Measurements from ENCODE around the gene RASGEF1C.

Gene RASGEF1C

GRCh38 chr5:180100621-180101450, 108.2 kb downstream of the RASGEF1C start:
- peak in 5 of 42 donors; percentile 1 to 31 (median 13) for DNase-seq

DNA sequence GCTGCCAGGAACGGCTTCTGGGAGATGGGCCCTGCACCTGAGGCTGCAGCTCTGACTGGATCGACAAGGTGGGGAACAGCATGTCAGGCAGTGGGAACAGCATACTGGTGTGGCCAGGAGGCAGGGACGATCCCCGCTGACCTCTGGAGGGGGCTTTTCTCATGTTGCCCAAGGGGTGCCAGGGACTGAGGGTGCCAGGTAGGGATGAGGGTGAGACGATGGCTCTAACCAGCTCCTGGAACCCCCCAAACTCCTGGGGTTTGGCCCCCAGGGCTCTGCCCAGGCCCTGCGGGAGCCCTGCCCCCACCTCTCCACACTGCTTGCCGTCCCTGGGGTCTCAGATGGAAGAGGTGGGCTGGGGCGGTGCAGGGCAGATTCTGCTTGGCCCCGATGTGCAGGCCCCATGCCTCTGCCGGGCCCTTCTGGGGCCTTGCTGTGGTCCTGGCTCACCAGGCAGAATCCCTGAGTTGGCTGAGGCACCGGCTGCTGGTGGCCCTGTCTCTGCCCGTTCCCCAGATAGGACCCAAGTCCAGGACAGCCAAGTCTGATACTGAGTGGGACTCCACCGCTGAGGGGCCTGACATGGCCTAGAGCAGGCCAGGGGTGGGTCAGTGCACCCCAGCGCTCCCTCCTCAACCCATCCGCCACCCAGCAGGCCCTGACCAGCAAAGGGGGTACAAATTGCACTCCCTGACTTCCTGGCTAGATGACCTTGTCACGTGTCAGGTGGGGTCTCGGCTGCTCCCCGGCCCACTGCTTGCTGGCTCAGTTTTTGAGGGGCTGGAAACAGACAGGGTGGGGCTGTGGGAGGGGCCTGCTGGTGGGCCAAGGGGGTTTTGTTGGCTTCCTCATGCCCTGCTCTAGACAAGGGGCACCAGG, 109.0 kb downstream of the RASGEF1C start:
- intact Hi-C loops (cut with DNase I) = no loop called here
- peak in 7 of 42 donors; percentile 0 to 23 (median 17) for DNase-seq

More at GRCh38 chr5:180100621-180101450, 108.2 kb downstream of the RASGEF1C start:
- intact Hi-C loops (cut with DNase I) = no loop called here

DNA sequence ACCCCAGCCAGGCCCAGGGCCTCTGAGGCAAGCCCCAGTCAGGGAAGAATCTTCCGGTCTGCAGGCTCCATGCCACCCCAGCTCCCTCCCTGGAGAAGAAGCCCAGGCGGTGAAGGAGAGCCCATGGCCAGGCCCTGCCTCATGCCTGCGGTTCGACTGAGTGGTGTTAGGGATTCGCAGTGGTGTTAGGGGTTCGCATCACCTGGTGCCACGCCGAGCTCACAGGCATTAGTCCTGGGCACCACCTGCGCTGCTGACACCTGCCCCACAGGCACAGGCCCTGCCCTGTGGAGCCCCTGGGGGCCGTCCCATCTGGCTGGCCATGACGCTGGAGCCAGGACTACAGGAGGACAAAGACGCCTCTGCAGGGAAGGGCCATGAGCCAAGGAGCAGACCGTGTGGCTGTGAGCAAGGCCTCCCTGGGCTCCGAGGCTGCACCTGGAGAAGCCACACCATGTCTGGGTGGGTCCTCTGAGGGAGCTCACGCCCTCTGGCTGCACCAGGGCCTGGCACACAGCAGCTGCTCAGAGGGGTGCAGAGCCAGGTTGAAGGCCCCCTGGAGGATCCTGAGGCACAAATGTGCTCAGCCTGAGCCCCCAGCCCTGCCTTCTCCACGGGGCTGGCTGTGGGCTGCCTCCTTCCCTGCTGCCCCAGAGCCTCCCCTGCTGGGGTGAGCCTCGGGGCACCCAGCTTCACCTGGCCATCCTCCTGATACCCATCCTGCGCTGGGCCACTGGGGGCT, 109.8 kb downstream of the RASGEF1C start:
- intact Hi-C loops (cut with DNase I) = no loop called here
- DNase-seq = peak in 5 of 42 donors; percentile 9 to 33 (median 14)

DNA sequence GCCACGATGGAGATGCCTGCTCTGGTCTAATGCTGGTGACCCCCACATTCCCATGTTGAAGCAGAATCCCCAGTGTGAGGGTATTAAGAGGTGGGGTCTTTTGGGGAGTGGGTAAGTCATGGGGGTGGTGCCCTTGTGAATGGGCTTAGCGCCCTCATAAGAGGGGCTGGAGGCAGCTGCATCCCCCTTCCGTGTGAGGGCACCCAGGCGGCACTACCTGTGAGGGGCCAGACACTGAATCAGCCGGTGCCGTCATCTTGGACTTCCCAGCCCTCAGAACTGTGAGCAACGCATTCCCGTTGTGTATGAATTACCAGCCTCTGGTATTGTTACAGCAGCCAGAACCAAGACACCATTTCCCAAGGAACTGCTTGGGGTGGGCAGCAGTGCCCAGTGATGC, 110.5 kb downstream of the RASGEF1C start:
- DNase-seq = peak in 3 of 42 donors; percentile 3 to 15 (median 13)
- intact Hi-C loops (cut with DNase I) = no loop called here

- peak in 4 of 42 donors; percentile 2 to 36 (median 16) for DNase-seq
- intact Hi-C loops (cut with DNase I) = no loop called here
These were observed 111.1 kb downstream of the RASGEF1C start for GRCh38 chr5:180097926-180098325.

DNA sequence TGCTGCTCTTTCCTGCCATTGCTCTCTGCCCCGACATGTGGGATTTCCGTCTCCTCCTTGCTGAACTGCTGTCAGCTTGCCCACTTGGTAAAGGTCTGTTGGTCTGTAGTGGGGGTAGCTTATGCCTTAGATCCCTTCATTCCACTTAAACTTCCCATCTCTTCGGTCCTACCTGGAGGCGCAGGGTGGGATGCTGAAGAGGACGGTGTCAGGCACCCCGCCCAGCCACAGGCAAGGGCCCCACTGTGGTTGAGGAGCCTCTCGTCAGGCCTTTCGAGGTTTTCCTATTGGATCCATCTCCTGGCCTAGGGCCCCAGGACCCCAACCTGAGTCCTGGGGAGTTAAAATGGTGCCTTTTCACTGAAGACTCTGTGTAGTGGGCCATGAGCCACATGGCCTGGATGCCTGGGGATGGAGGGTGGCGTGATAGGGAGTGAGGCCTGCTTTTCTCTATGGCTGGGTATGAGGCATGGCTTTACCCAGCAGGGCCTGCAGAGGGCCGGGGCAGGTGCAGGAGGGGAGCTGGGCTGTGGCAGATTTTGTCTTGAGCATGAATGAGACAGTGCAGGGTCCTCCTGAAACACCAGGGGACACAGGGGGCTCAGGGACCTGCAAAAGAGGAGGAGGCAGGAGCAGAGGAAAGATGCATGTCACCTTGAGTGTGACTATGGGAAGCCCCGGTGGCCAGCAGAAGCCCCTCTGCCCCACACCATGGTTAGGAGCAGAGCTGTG, 111.7 kb downstream of the RASGEF1C start:
- peak in 4 of 42 donors; percentile 3 to 23 (median 16) for DNase-seq
- intact Hi-C loops (cut with DNase I) = no loop called here

DNA sequence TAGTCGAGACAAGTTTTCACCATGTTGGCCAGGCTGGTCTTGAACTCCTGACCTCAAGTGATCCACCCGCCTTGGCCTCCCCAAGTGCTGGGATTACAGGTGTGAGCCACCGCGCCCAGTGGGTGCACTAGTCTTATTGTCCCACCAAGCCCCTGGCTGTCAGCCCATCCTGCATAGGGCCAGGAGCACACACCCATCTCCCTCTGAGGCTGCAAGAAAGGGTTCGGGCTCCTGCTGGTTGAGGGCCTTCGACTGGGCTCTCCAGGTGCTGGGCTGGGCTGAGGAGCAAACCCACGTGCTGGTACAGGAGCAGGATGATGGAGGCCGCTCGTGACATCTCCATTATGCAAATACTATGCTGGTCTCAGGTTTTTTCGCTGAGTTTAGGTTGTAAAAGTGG, 112.4 kb downstream of the RASGEF1C start:
- peak in 5 of 42 donors; percentile 7 to 37 (median 17) for DNase-seq
- intact Hi-C loops (cut with DNase I) = no loop called here

DNA sequence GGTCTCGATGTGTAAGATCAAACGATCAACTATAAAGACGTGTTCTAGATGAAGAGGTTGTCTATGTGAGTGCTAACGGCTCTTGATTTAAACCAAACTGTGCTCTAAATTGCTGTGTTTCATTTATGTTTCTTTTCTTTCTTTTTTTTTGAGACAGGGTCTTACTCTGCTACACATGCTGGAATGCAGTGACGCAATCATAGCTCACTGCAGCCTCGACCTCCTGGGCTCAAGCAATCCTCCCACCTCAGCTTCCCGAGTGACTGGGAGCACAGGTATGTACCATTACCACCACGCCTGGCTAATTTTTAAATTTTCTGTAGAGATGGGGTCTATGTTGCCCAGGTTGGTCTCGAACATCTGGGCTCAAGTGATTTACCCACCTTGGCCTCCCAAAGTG, 113.5 kb downstream of the RASGEF1C start:
- intact Hi-C loops (cut with DNase I) = no loop called here
- DNase-seq = peak in 1 of 42 donors; percentile 1

- intact Hi-C loops (cut with DNase I) = no loop called here
- DNase-seq = peak in 36 of 42 donors; percentile 25 to 85 (median 56)
These were observed 115.2 kb downstream of the RASGEF1C start for GRCh38 chr5:180093651-180094382.

GRCh38 chr5:180093241-180093640, 115.8 kb downstream of the RASGEF1C start:
- DNase-seq = no peak

GRCh38 chr5:180090769-180091546, 118.1 kb downstream of the RASGEF1C start:
- peak in 34 of 42 donors; percentile 23 to 77 (median 49) for DNase-seq
- intact Hi-C loops (cut with DNase I) = no loop called here

More at GRCh38 chr5:180093241-180093640, 115.8 kb downstream of the RASGEF1C start:
- intact Hi-C loops (cut with DNase I) = no loop called here

- peak in 41 of 42 donors; percentile 11 to 88 (median 72) for DNase-seq
- intact Hi-C loops (cut with DNase I) = no loop called here
These were observed 118.8 kb downstream of the RASGEF1C start for GRCh38 chr5:180090098-180090768.

GRCh38 chr5:180089628-180090027, 119.4 kb downstream of the RASGEF1C start:
- DNase-seq = peak in 5 of 42 donors; percentile 3 to 37 (median 7)
- intact Hi-C loops (cut with DNase I) = loop anchor here (5.0 to 10.0 kb wide), 2 partner anchors 105 to 182 kb away; partner anchors contain the start of gene TBC1D9B

- peak in 5 of 42 donors; percentile 3 to 35 (median 10) for DNase-seq
- intact Hi-C loops (cut with DNase I) = loop anchor here (5.0 to 10.0 kb wide), 2 partner anchors 104 to 181 kb away; partner anchors contain the start of gene TBC1D9B
These were observed 120.5 kb downstream of the RASGEF1C start for GRCh38 chr5:180088561-180088960.

DNA sequence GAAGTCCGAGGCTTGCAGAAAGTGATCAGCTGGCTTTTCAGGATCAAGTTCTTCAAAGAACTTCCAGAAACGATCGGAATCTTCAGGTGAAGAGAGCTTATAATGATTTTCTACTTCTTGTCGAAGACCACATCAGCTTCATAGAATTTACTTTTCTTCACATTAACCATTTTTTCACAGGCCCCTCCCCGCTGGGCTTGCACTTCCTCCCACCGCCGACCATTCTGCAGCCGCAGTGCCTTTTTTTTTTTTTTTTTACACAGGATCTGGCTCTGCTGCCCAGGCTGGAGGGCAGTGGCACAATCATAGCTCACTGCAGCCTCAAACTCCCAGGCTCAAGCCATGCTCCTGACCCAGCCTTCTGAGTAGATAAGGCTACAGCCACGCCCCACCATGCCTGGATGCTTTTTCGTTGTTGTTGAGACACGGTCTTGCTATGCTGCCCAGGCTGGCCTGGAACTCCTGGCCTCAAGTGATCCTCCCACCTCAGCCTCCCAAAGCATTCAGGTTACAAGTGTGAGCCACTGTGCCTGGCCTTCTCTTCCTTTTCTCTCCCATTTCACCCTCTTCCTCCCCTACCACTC, 122.1 kb downstream of the RASGEF1C start:
- intact Hi-C loops (cut with DNase I) = loop anchor here (5.0 to 10.0 kb wide), 2 partner anchors 102 to 180 kb away; partner anchors contain the start of gene TBC1D9B
- peak in 4 of 42 donors; percentile 0 to 26 (median 8) for DNase-seq

Measured in head of caudate nucleus (tissue), 42 donors.